ENCODE results near the gene LRRC39.

LRRC39 gene

GRCh38 chr1:100188617-100189016 lies 10.6 kb upstream of the LRRC39 start (continued):
- no peak for TF ChIP-seq ZNF785 (tag by site-specific recombination; IDR thresholded peaks at IDR 0.05)
- TF ChIP-seq ZFP37 (tag by site-specific recombination; IDR thresholded peaks at IDR 0.05): no peak
- TF ChIP-seq ZBTB17 (tag by site-specific recombination; IDR thresholded peaks at IDR 0.05): peak; percentile 59; the same call in 1 of the 2 replicates
- TF ChIP-seq ZNF777 (tag by site-specific recombination; IDR thresholded peaks at IDR 0.05; ENCODE audit: borderline replicate concordance): no peak
- TF ChIP-seq ZNF169 (tag by site-specific recombination; IDR thresholded peaks at IDR 0.05): no peak
- peak; percentile 41; the same call in 1 of the 2 replicates for TF ChIP-seq MYNN (tag by site-specific recombination; IDR thresholded peaks at IDR 0.05; ENCODE audit: borderline replicate concordance)
- TF ChIP-seq BCL11B (tag by site-specific recombination; IDR thresholded peaks at IDR 0.05; ENCODE audit: low read depth): no peak
- TF ChIP-seq ZNF660 (tag by site-specific recombination; IDR thresholded peaks at IDR 0.05): no peak
- no peak for TF ChIP-seq ZNF548 (tag by site-specific recombination; IDR thresholded peaks at IDR 0.05)
- no peak for TF ChIP-seq ZNF394 (tag by site-specific recombination; IDR thresholded peaks at IDR 0.05; ENCODE audit: borderline replicate concordance)
- no peak for TF ChIP-seq ZNF514 (tag by site-specific recombination; IDR thresholded peaks at IDR 0.05)
- no peak for TF ChIP-seq ZNF138 (tag by site-specific recombination; IDR thresholded peaks at IDR 0.05; ENCODE audit: borderline replicate concordance)
- TF ChIP-seq ZIC2 (tag by site-specific recombination; IDR thresholded peaks at IDR 0.05): no peak
- peak; percentile 55; the same call in 1 of the 2 replicates for TF ChIP-seq OSR2 (tag by site-specific recombination; IDR thresholded peaks at IDR 0.05)
- TF ChIP-seq WT1 (tag by site-specific recombination; IDR thresholded peaks at IDR 0.05): no peak
- 0 out of 2 replicates have a peak, but pooled peaks have one; percentile 38 for TF ChIP-seq IKZF3 (tag by site-specific recombination; IDR thresholded peaks at IDR 0.05)
- no peak for TF ChIP-seq ZNF362 (tag by site-specific recombination; IDR thresholded peaks at IDR 0.05)
- no peak for TF ChIP-seq ZNF404 (tag by site-specific recombination; IDR thresholded peaks at IDR 0.05)
- TF ChIP-seq ZNF302 (tag by site-specific recombination; IDR thresholded peaks at IDR 0.05; ENCODE audit: low read depth): no peak
- TF ChIP-seq ZNF768 (tag by site-specific recombination; IDR thresholded peaks at IDR 0.05): no peak
- TF ChIP-seq ZNF561 (tag by site-specific recombination; IDR thresholded peaks at IDR 0.05; ENCODE audit: borderline replicate concordance): no peak
- TF ChIP-seq KLF8 (tag by site-specific recombination; IDR thresholded peaks at IDR 0.05): no peak

GRCh38 chr1:100187912-100188311 lies 9.9 kb upstream of the LRRC39 start:
- no peak overlapping the region for H3K4me3 ChIP-seq (ENCODE audit: low read depth, low read length)
- no peak overlapping the region for H3K27ac ChIP-seq (ENCODE audit: extremely low read depth, low read depth, low read length)
- POLR2A ChIA-PET: no interaction called here
- H3K4me1 ChIP-seq (ENCODE audit: control insufficient read depth, insufficient read depth, low read length): 0 out of 2 replicates have a peak, but pooled peaks cover 5% of the 10 kb centered on the region
- peak; percentile 60; the same call in 1 of the 2 replicates for TF ChIP-seq SCRT2 (tag by site-specific recombination; IDR thresholded peaks at IDR 0.05)
- no peak for TF ChIP-seq ZNF701 (tag by site-specific recombination; IDR thresholded peaks at IDR 0.05)
- TF ChIP-seq HOXD13 (CRISPR knock-in tag; IDR thresholded peaks at IDR 0.05; ENCODE audit: borderline replicate concordance): no peak
- peak; percentile 23; the same call in 1 of the 2 replicates for TF ChIP-seq SCRT1 (tag by site-specific recombination; IDR thresholded peaks at IDR 0.05; ENCODE audit: borderline replicate concordance)
- no peak for TF ChIP-seq ZXDB (tag by site-specific recombination; IDR thresholded peaks at IDR 0.05)
- no peak for TF ChIP-seq ZNF548 (tag by site-specific recombination; IDR thresholded peaks at IDR 0.05)
- no peak for TF ChIP-seq KLF9 (tag by site-specific recombination; IDR thresholded peaks at IDR 0.05; ENCODE audit: low read depth)
- no peak for TF ChIP-seq ZNF791 (tag by site-specific recombination; IDR thresholded peaks at IDR 0.05)
- no peak for TF ChIP-seq ZEB2 (tag by site-specific recombination; IDR thresholded peaks at IDR 0.05)
- TF ChIP-seq SETDB1 (IDR thresholded peaks at IDR 0.05; ENCODE audit: insufficient read length, low read length): no peak
- no peaks in the 10 kb centered on the region for H3K9me3 ChIP-seq (ENCODE audit: control insufficient read depth, insufficient read depth, low read depth, low read length)
- CTCF ChIA-PET: no interaction called here
- peaks cover 0 to 2% of the 10 kb centered on the region in 2 experiments; a peak in 1 of 3 replicates for H3K36me3 ChIP-seq (ENCODE audit: control insufficient read depth in 2 of 2, insufficient read depth in 1 of 2, low read length in 2 of 2)
